ENCODE results near the gene CLEC11A. TPM values are rescaled to one million over a fixed set of nuclear protein-coding genes. Genes with fewer than 3 reads are reported as not detected.

The CLEC11A gene
- polyA plus RNA-seq, 1 donor from 2014 or later: 18.4 TPM

- Histone ChIP-seq H3F3A (ENCODE audit: insufficient read depth, low read length, poor library complexity, severe bottlenecking) (peaks cover 3% of the 10 kb centered on the region), H3K9ac (ENCODE audit: low read length) (no peak overlapping the region), H3K36me3 (ENCODE audit: insufficient read depth, low read length) (no peaks in the 10 kb centered on the region), H3K27ac (ENCODE audit: low read length) (no peak overlapping the region), H3K9me3 (ENCODE audit: low read length) (no peaks in the 10 kb centered on the region), H3K79me2 (replicated peaks; ENCODE audit: insufficient read depth, low read length) (peaks cover 3% of the 10 kb centered on the region), H3K4me3 (ENCODE audit: low read length) (no peak overlapping the region), H3K9me2 (ENCODE audit: insufficient read depth, low read length) (no peaks in the 10 kb centered on the region), H4K20me1 (ENCODE audit: insufficient read depth) (no peaks in the 10 kb centered on the region), H2AFZ (ENCODE audit: low read depth, low read length) (no peak overlapping the region), H3K4me2 (ENCODE audit: low read length) (no peak overlapping the region), H3K27me3 (ENCODE audit: insufficient read depth, low read depth, low read length) (no peaks in the 10 kb centered on the region)
- TF ChIP-seq TAF1 (IDR thresholded peaks at IDR 0.05; ENCODE audit: low read depth) (no peak), EZH2 (IDR thresholded peaks at IDR 0.05; ENCODE audit: borderline replicate concordance, insufficient read depth, low read length, poor library complexity, severe bottlenecking) (no peak), CTCF (IDR thresholded peaks at IDR 0.05; ENCODE audit: poor library complexity, severe bottlenecking) (no peak), RAD21 (conservative IDR thresholded peaks at IDR 0.05) (no peak), POLR2AphosphoS5 (IDR thresholded peaks at IDR 0.05) (no peak), REST (IDR thresholded peaks at IDR 0.05; ENCODE audit: borderline replicate concordance) (no peak), MXI1 (conservative IDR thresholded peaks at IDR 0.05; ENCODE audit: poor library complexity, severe bottlenecking) (no peak)
These were observed 757 bp upstream of the CLEC11A start for GRCh38 chr19:50722201-50723013.

DNA sequence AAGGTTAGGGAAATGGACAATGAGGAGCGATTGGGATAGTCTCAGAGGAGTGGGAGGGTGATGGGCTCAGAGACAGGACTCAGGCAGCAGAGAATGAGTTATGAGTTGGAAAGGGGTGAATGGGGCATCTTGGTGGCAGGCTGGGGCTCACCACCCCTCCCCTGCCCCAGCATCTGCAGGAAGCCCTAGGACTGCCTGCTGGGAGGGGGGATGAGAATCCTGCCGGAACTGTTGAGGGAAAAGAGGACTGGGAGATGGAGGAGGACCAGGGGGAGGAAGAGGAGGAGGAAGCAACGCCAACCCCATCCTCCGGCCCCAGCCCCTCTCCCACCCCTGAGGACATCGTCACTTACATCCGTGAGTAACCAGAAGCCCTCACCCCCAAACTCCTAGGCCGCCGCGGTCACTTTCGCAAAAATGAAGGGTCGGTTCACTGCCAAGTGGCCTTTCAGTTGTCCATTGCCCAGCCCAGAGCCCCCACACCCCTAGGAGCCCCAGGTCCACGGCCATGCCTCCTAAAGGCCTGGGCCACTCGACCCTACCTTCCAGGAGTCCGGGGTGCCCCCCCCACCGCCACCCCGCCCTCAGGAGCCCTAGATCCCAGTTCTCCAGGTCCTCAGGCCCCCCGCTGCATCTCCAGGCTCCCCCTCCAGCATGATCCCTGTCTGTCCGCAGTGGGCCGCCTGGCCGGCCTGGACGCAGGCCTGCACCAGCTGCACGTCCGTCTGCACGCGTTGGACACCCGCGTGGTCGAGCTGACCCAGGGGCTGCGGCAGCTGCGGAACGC lies 764 bp downstream of the CLEC11A start:
- TF ChIP-seq TAF1 (IDR thresholded peaks at IDR 0.05; ENCODE audit: low read depth): no peak
- TF ChIP-seq MXI1 (conservative IDR thresholded peaks at IDR 0.05; ENCODE audit: poor library complexity, severe bottlenecking): no peak
- no peak for TF ChIP-seq CTCF (IDR thresholded peaks at IDR 0.05; ENCODE audit: poor library complexity, severe bottlenecking)
- TF ChIP-seq POLR2AphosphoS5 (IDR thresholded peaks at IDR 0.05): no peak
- TF ChIP-seq EZH2 (IDR thresholded peaks at IDR 0.05; ENCODE audit: borderline replicate concordance, insufficient read depth, low read length, poor library complexity, severe bottlenecking): no peak
- no peak for TF ChIP-seq SMC3 (conservative IDR thresholded peaks at IDR 0.05; ENCODE audit: poor library complexity)
- no peak for TF ChIP-seq EP300 (conservative IDR thresholded peaks at IDR 0.05; ENCODE audit: poor library complexity, severe bottlenecking)
- TF ChIP-seq REST (IDR thresholded peaks at IDR 0.05; ENCODE audit: borderline replicate concordance): no peak
- TF ChIP-seq RAD21 (conservative IDR thresholded peaks at IDR 0.05): no peak

More for the DNA sequence above, 764 bp downstream of the CLEC11A start:
- Histone ChIP-seq H3K9ac (ENCODE audit: low read length) (peak overlapping the region; percentile 73), H3K4me2 (ENCODE audit: low read length) (peak overlapping the region; percentile 89), H3K36me3 (ENCODE audit: insufficient read depth, low read length) (no peaks in the 10 kb centered on the region), H3K9me3 (ENCODE audit: low read length) (no peaks in the 10 kb centered on the region), H3K79me2 (replicated peaks; ENCODE audit: insufficient read depth, low read length) (peaks cover 3% of the 10 kb centered on the region), H2AFZ (ENCODE audit: low read depth, low read length) (peak overlapping the region; percentile 48), H3K4me3 (ENCODE audit: low read length) (peak overlapping the region; percentile 96), H3K27ac (ENCODE audit: low read length) (peak overlapping the region; percentile 76), H3K9me2 (ENCODE audit: insufficient read depth, low read length) (no peaks in the 10 kb centered on the region), H4K20me1 (ENCODE audit: insufficient read depth) (no peaks in the 10 kb centered on the region), H3F3A (ENCODE audit: insufficient read depth, low read length, poor library complexity, severe bottlenecking) (peaks cover 3% of the 10 kb centered on the region), H3K27me3 (ENCODE audit: insufficient read depth, low read depth, low read length) (no peaks in the 10 kb centered on the region)

Data from neural cell (in vitro differentiated cells).